PFSK-1 (cell line): ENCODE results near the gene VPS37D.

Source experiments
- FOXP2 ChIP-seq: optimal IDR thresholded peaks from 2 replicates; pipeline ENCODE3; 2011; ENCODE audit warnings: borderline replicate concordance, control low read depth, inconsistent platforms; ENCODE audit not compliant: insufficient read depth; ENCODE audit errors: extremely low read length, extremely low read depth
- POLR2AphosphoS5 ChIP-seq: IDR thresholded peaks from 2 replicates; pipeline ENCODE4 v1.6.1; 2012; ENCODE audit warnings: low read depth, mild to moderate bottlenecking, control low read depth, low read length, moderate library complexity
- REST ChIP-seq, 2 experiments: IDR thresholded peaks; 2 replicates each; pipeline versions ENCODE4 v1.6.1 to v1.8.0; 2011 to 2012; ENCODE audit warnings: low read depth in 2 of 2, low read length in 2 of 2, control low read depth in 1 of 2, inconsistent platforms in 1 of 2, mild to moderate bottlenecking in 1 of 2, moderate library complexity in 1 of 2; ENCODE audit not compliant: insufficient read depth in 1 of 2
- SIN3A ChIP-seq: IDR thresholded peaks from 2 replicates; pipeline ENCODE4 v1.6.1; 2012; ENCODE audit warnings: mild to moderate bottlenecking, low read length, moderate library complexity, borderline replicate concordance; ENCODE audit not compliant: insufficient read depth
- TAF1 ChIP-seq: IDR thresholded peaks from 2 replicates; pipeline ENCODE4 v1.6.1; 2012; ENCODE audit warnings: low read length, control low read depth, borderline replicate concordance; ENCODE audit not compliant: insufficient read depth

Gene VPS37D

GRCh38 chr7:73690646-73691045 is 23.0 kb downstream of the VPS37D start:
- TF ChIP-seq SIN3A (no peak), POLR2AphosphoS5 (no peak), TAF1 (no peak), FOXP2 (no peak), REST (IDR thresholded peaks at IDR 0.05; ENCODE audit: insufficient read depth in 1 of 2, low read depth in 2 of 2, low read length in 2 of 2) (no peak)

DNA sequence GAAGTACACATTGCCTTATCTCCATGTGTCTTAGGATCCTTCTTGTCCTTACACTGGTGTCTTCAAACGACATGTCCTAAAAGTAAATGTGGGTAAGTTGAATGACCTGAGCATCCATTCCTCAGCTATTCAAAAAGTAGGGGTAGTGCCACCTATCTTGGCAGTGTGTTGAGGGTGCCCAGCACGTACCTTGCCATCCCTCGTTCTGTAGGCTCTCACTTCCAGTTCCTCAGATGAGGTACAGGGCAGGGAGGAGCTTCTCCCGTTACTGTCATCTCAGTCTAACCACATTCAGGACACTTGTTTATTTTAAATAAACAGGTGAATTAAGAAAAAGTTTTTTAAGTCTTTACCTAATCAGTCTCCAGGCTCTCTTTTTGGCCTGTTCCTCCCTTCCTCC is 28.7 kb downstream of the VPS37D start:
- no peak for TF ChIP-seq TAF1
- TF ChIP-seq POLR2AphosphoS5: no peak
- no peak for TF ChIP-seq REST (IDR thresholded peaks at IDR 0.05; ENCODE audit: insufficient read depth in 1 of 2, low read depth in 2 of 2, low read length in 2 of 2)
- TF ChIP-seq SIN3A: no peak
- no peak for TF ChIP-seq FOXP2

DNA sequence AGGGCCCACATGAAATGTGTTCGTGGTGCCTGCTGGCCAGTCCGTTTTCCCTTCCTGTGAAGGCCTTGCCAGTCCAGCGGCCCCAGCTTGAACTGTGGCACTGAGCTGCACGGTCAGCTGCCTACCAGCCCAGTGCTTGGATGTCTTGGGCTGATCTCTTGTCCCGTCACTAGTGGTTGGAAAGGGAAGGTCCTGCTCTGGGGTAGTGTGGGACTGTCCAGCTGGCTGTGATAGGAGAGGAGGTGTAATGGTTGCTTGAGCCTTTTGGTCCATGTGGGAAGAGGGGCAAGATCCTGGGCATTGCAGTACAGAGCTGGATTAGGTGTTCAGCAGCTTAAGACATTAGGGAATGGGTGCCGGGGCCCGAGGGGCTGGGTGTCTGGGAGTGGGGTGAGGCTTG is 30.8 kb downstream of the VPS37D start:
- TF ChIP-seq TAF1 (no peak), SIN3A (no peak), FOXP2 (no peak), REST (IDR thresholded peaks at IDR 0.05; ENCODE audit: insufficient read depth in 1 of 2, low read depth in 2 of 2, low read length in 2 of 2) (no peak), POLR2AphosphoS5 (no peak)

DNA sequence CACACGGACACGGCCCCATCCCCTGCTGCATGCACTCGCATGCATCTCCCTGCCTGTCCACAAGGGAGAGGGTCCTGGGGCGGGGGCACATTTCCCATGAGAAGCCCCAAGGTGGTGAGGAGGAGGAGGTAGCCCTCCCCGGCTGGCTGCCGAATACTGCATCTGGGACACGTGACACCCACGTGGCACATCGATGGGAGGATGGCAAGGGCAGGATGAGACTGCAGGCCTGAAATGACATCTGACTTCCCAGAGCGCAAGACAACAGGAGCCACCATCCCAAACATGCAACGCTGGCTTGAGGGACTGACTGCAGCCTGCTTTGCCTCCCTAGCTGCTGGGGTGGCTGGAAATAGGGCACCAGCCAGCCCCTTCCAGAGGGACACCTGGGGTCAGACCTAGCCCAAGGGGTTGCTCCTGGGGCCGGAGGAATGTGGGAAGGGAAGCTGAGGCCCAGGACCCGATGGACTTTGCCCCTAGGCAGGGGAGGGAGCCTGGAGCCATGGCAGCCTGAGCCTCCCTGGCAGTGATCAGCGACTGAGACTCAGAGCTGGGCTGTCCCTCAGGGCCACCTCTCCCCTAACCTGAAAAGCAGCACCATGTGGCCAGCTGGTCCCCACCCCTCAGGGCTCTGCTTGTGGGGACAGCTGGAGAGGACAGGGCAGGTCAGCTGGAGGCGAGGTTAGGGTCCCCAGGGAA is 31.9 kb downstream of the VPS37D start:
- TF ChIP-seq TAF1 (no peak), POLR2AphosphoS5 (no peak), SIN3A (no peak), REST (IDR thresholded peaks at IDR 0.05; ENCODE audit: insufficient read depth in 1 of 2, low read depth in 2 of 2, low read length in 2 of 2) (no peak), FOXP2 (no peak)

DNA sequence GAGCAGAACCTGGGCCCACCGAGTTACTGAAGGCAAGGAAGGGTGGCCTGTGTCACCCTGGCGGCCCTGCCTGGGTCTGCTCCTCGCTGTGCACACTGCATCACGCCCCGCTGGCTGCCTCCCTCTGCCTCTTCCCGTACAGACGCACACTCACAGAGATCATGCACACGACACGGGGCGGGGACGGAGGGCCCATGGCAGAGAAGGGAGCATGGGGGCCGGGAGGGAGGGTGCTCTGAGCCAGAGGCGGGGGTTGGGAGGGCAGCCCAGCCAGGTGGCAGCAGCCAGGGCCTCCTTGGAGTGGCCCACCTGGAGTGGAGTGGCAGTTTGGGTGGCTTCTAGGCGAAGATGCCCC is 32.4 kb downstream of the VPS37D start:
- TF ChIP-seq FOXP2 (no peak), TAF1 (no peak), REST (IDR thresholded peaks at IDR 0.05; ENCODE audit: insufficient read depth in 1 of 2, low read depth in 2 of 2, low read length in 2 of 2) (no peak), SIN3A (no peak), POLR2AphosphoS5 (no peak)
